Testis (tissue), 2 donors: Measurements from ENCODE around the gene PPM1F.

Source experiments
- CTCF ChIP-seq, 3 experiments: fragments of 450-650 bp in 2 of 3; fragments of 200-600 bp in 1 of 3; sonication (generic) in 1 of 3; IDR thresholded peaks; one replicate each; pipeline ENCODE4 v1.5.1; 2016 to 2019; ENCODE audit warnings: antibody characterized with exemption in 3 of 3, mild to moderate bottlenecking in 2 of 3, moderate library complexity in 1 of 3
- POLR2A ChIP-seq: fragments of 450-650 bp; IDR thresholded peaks from one replicate; pipeline ENCODE4 v1.6.1; 2017; ENCODE audit warnings: antibody characterized with exemption, mild to moderate bottlenecking, moderate library complexity

DNA sequence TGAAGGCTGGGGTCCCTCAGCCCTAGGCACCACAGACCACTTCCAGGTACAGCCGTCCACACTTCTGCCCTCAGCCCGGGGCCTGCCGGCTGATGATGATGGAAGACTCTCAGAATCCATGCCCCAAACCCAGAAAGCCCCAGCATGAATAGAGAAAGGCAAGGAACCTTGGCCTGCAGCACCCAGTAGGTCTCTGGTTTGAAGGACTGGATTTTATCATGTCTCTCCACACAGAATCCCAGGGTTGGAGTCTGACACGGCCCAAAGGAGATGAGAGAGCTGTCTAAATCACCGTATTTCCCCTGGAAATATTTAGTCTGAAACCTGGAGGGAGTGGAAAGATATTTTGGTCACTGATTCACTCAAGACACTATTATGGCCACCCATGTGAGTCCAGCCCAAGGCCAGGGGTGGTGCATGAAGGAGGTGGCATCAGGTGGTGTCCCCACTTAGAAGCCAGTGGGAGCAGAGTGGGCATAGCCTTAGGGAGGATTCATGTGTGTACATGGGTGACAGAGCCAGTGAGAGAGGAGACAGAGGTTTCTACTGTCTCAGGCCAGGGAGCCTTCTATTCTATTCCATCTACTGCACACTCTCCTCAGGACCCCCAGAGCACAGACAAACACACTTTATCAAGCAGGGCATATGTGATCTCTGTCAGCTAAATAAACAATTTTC is 15.9 kb upstream of the PPM1F start:
- TF ChIP-seq CTCF (IDR thresholded peaks at IDR 0.05) (no peak), POLR2A (no peak)
